ENCODE data around the gene FN3K. TPM values are rescaled to one million over a fixed set of nuclear protein-coding genes. Genes with fewer than 3 reads are reported as not detected.

Gene FN3K
- total RNA-seq, 1 donor from 2014 or later, result 5.9 TPM

DNA sequence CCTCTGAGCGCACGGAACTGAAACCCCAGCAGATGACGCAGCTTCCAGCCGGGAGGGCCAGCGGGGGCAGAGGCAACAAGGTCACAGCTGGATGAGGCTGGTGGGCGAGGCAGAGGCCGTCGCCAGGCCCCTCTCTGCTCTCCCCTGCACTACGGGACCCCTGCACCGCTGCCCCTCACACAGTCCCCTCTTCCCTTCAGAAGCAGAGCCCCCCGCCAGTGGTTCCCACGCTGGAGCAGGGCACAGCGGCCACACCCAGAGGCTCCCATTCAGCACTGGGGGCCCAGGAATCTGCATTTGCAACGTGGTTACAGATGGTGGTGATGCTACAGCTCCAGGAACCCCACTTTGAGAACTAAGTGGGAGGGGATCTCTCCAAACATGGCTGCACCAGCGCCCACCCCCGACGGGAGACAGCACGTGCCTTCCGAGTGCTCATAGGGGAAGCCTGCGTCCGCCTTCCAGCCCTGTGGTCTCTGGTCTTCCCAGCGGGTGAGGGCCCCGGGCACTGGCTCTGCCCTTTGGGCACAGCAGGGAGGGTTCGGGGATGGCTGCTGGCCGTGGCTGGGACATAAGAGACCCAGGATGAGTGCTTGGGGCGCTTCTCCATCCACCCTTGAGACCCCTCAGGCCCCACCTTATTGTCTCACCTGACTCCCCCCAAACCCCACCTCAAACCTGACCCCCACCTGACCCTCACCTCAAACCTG, 32.2 kb upstream of the FN3K start:
- no peaks in the 10 kb centered on the region for H3K36me3 ChIP-seq
- intact Hi-C loops (cut with DNase I), result no loop called here
- peaks cover 17% of the 10 kb centered on the region for H3K4me1 ChIP-seq
- TF ChIP-seq CTCF (IDR thresholded peaks at IDR 0.05) (no peak), POLR2A (IDR thresholded peaks at IDR 0.05) (no peak), POLR2AphosphoS5 (IDR thresholded peaks at IDR 0.05; ENCODE audit: insufficient read depth in 1 of 2, low read depth in 1 of 2) (no peak)
- H3K4me3 ChIP-seq, result no peak overlapping the region
- H3K27ac ChIP-seq, result no peak overlapping the region
- no peaks in the 10 kb centered on the region for H3K27me3 ChIP-seq
- DNase-seq (ENCODE audit: extremely low spot score in 2 of 2), result no peak
- H3K9me3 ChIP-seq, result no peaks in the 10 kb centered on the region

GRCh38 chr17:82703935-82704865, 31.2 kb upstream of the FN3K start:
- Histone ChIP-seq H3K9me3 (no peaks in the 10 kb centered on the region), H3K4me3 (no peak overlapping the region), H3K27me3 (no peaks in the 10 kb centered on the region), H3K36me3 (no peaks in the 10 kb centered on the region), H3K4me1 (peaks cover 15% of the 10 kb centered on the region), H3K27ac (no peak overlapping the region)
- intact Hi-C loops (cut with DNase I), result no loop called here
- no peak for DNase-seq (ENCODE audit: extremely low spot score in 2 of 2)
- no peak for TF ChIP-seq CTCF (IDR thresholded peaks at IDR 0.05)

- intact Hi-C loops (cut with DNase I), result no loop called here
Observed at GRCh38 chr17:82704886-82705285, 30.5 kb upstream of the FN3K start.

GRCh38 chr17:82705756-82706155, 29.7 kb upstream of the FN3K start:
- peaks cover 11% of the 10 kb centered on the region for H3K4me1 ChIP-seq
- intact Hi-C loops (cut with DNase I), result no loop called here
- DNase-seq (ENCODE audit: extremely low spot score in 2 of 2), result no peak
- H3K4me3 ChIP-seq, result no peak overlapping the region
- H3K9me3 ChIP-seq, result no peaks in the 10 kb centered on the region
- TF ChIP-seq POLR2A (IDR thresholded peaks at IDR 0.05), result no peak
- TF ChIP-seq POLR2AphosphoS5 (IDR thresholded peaks at IDR 0.05; ENCODE audit: insufficient read depth in 1 of 2, low read depth in 1 of 2), result no peak
- no peak for TF ChIP-seq CTCF (IDR thresholded peaks at IDR 0.05)
- no peaks in the 10 kb centered on the region for H3K27me3 ChIP-seq
- no peaks in the 10 kb centered on the region for H3K36me3 ChIP-seq
- no peak overlapping the region for H3K27ac ChIP-seq

More at GRCh38 chr17:82704886-82705285, 30.5 kb upstream of the FN3K start:
- Histone ChIP-seq H3K27me3 (no peaks in the 10 kb centered on the region), H3K27ac (no peak overlapping the region), H3K4me1 (peaks cover 11% of the 10 kb centered on the region), H3K9me3 (no peaks in the 10 kb centered on the region), H3K4me3 (no peak overlapping the region), H3K36me3 (no peaks in the 10 kb centered on the region)
- DNase-seq (ENCODE audit: extremely low spot score in 2 of 2), result no peak
- TF ChIP-seq POLR2AphosphoS5 (IDR thresholded peaks at IDR 0.05; ENCODE audit: insufficient read depth in 1 of 2, low read depth in 1 of 2), result no peak
- no peak for TF ChIP-seq CTCF (IDR thresholded peaks at IDR 0.05)
- no peak for TF ChIP-seq POLR2A (IDR thresholded peaks at IDR 0.05)

Measured in vagina (tissue), 2 donors.